HG03196 (cell line): ENCODE results near the gene CWC27.

ENCODE experiments used
- ATAC-seq: cut with Tn5 transposase; IDR thresholded peaks from one replicate; pipeline ENCODE4 v1.9.1; 2021; ENCODE audit not compliant: unreplicated experiment

Gene CWC27, protein sequence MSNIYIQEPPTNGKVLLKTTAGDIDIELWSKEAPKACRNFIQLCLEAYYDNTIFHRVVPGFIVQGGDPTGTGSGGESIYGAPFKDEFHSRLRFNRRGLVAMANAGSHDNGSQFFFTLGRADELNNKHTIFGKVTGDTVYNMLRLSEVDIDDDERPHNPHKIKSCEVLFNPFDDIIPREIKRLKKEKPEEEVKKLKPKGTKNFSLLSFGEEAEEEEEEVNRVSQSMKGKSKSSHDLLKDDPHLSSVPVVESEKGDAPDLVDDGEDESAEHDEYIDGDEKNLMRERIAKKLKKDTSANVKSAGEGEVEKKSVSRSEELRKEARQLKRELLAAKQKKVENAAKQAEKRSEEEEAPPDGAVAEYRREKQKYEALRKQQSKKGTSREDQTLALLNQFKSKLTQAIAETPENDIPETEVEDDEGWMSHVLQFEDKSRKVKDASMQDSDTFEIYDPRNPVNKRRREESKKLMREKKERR

DNA sequence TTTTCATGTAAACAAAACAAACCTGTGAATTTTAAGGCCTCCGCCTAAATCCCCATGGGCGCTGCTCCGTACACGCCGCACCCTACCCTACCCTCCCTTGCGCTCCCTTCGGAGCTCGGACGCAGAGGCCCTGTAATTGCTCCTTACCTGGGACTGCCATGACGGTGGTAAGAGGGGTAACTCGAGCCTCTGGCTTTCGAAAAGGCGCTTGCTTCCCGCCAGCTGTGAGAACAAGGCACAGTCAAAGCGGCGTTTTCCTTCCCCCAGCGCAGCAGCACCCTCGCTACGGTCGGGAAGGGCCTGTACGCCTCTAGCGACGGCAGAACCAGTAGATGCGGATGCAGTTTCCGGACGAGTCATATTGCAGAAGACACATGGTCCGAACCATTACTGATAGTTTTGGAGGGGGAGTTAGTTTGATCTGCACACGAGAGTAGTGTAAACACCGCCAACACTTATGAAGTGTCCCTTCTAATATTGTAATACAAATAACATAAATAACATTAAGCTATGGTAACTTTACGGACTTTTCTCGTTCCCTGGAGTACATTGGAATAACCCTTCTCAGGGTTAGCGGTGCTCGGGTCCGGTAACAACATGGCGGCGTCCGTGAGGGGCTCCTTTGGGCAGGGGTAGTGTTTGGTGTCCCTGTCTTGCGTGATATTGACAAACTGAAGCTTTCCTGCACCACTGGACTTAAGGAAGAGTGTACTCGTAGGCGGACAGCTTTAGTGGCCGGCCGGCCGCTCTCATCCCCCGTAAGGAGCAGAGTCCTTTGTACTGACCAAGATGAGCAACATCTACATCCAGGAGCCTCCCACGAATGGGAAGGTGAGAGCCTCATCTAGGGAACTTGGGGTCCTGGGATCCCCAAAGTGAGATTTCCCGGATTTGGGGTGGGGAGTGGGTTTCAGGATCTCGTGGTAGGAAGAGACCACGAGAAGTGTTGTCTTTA is at the start of gene CWC27, which contains the start of gene SREK1IP1:
TSS of gene CWC27 (plus strand) at position 573 of the 955 bp plus-strand sequence. CDS start at position 790, 217 bp downstream.
TSS of gene SREK1IP1 (minus strand) at position 334 of the 955 bp plus-strand sequence. CDS start at position 160, 174 bp downstream.
- peak; percentile 98 for ATAC-seq

DNA sequence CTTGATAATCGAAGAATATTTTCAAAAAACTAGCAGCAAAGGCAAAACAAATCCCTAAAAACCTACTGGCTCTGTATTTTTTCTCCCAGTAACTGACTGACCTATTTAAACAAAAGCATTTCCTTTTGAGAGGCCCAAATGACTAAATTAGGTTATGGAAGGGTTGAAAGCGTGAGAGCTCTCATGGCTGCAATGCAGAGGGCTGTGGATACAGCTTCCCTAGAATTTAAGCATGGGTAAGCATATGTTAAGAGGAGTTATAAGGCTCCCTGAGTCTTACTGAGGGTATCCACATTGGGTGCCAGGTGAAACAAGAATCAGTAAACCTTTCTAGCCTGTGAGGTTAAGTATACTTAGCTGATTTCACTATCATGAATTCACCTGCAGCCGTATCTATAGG is 46.1 kb upstream of the CWC27 start:
- ATAC-seq, result no peak

DNA sequence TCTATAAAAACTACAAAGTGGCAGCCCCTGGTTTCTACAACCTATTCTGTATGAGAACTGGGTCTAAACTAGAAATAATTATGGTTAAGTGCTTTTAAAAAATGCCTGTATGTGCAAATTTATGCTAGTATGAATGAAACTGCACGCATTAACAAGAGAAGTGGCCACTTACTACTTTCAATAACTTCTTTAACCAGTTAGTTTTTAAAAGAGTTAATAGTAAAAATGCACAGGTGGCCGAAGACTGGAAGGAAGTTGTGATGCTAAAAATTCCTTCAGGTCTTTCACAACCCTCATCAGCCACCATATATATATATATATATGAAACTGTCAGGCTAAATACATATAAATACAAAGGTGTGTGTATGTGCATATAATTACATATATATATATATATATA is 41.6 kb upstream of the CWC27 start:
- no peak for ATAC-seq

DNA sequence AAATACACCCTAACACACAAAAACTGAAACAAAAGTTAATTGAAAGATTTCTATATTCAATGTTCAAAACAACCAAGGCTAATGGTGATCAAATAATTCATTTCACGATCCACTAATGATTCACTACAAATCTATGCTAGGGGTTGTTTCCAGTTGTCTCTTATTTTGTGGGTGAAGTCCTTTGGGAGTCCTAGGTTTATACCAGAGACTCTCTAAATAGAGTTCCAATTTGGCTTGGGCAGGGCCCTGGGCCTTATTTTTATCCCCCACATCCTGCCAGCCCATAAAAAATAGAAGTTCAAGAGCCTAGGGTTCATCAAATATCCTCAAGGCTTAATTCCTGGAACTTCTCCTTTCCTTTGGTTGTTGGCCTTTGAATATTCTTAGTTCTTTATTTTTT is 26.3 kb upstream of the CWC27 start:
- no peak for ATAC-seq

DNA sequence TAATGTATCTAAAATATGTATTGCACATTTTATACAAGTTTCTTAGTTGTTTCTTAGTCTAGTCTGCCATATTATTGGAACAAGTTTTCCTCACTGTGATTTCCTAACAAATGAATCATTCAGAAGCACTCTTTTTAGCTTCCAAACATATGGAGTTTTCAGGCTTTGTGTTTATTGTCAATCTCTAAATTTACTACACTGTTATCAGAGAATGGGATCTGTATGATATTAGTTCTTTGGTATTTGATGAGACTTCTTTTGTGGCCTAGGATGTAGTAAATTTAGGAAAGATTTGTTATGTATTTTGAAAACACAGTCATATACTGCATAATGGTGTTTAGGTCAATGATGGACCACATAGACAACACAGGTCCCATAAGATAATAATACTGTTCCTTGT is 25.9 kb upstream of the CWC27 start:
- no peak for ATAC-seq

DNA sequence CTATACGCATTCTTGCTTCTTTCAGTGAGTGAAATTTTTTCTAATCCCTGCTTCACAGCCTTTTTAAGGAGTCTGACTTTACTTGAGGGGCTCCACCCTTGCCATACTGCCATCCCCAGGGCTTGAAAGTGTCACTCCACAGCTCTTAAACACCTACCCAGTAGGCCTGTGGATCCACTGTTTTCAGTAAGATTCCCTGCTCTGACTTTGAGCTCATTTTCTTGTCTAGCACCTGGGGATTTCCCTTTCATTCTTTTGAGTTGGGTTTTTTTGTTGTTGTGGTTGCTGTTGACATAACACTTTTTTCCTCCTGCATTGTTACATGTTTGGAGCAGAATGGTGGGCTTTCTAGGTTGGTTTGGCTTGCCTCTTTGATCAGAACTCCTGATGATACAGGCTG is 23.8 kb upstream of the CWC27 start:
- ATAC-seq, result no peak

DNA sequence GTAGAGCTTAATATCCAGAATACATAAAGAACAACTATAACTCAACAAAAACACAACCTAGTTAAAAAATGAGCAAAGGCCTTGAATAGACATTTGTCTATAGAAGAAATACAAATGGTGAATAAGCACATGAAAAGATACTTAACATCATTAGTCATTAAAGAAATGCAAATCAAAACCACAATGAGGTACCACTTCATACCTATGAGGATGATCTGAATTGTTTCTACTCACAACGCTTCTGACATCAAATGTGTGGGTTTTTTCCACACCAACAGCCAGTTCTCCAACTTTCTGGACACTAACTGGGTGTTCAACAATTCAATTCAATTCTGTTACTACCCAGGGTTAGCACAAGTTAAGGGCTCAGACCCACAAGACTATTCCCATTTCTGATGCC is 22.3 kb upstream of the CWC27 start:
- no peak for ATAC-seq

DNA sequence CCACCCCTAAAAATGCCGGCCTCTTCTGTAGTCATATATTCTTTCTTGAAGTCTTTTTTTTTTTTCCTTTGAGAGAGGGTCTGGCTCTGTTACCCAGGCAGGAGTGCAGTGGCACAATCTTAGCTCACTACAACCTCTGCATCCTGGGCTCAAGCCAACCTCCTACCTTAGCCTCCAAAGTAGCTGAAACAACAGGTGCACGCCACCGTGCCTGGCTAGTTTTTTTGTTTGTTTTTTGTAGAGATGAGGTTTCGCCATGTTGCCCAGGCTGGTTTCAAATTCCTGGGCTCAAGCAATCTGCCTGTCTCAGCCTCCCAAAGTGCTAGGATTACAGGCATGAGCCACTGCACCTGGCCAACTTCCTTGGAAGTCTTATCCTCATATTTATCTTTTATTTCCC is 19.3 kb upstream of the CWC27 start:
- no peak for ATAC-seq

DNA sequence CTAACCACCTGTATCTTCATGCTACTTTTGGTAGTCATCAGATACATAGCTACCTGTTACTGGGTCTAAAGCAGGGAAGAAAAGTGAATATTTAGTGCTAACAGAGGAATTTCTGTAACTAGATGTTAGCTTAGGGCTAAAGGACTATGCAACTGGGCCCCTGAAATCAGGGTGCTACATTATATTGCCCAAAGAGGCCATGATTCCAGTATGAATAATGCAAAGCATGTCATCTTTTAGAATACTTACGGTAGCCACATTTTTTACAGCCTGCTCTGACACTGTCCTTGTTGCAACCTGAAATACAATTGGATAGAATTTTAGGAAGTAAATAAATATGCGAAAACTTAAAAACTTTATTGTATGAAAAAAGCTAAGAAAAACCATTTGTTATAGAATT is 14.7 kb upstream of the CWC27 start:
- ATAC-seq, result no peak

DNA sequence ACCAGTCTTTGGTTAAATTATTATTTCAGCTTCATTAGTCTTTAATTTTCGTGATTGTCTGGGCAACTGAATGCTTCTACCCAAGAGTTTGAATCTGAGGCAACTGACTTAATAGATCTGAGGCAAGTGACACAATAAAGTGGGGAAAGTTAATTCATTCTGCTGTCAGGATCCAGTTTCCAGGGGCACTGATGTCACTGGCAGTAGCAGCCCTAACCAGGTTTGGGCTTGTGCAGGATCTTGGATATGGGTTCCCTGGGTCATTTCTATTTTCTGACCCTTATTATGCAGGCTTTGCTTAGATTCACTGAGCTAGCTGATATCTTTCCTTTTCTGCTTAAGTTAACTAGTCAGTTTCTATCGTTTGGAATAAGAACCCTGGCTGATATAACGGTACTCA is 9.8 kb upstream of the CWC27 start:
- no peak for ATAC-seq

DNA sequence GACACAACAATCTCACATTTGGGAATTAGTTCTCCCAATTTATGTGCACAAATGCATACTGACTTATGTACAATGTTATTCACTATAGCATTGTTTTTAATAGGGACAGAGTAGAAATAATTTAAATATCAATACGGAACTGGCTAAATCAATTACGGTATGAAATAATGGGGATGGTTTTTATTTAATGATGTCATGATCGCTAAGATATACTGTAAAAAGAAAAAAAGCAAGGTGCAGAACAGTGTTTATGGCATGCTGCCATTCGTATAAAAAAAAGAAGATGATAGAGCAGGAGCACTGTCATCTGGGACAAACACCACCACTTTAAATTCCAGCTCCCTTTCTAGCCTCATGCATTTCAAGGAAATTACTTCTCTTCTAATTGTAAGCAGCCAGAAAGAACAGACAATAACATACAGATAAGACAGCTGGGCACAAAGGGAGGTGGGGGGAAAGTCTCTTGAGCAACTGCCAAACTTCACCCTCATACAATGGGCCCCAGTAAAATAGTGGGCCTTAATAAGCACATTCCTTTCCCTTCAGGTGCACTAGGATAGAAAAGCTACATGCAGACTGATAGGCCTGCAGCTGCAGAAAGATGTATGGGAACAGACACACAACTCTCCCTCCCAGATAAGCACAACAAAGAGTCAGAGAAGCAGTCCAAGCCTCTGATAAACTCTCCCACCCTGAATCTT is 8.6 kb upstream of the CWC27 start:
- ATAC-seq, result no peak

DNA sequence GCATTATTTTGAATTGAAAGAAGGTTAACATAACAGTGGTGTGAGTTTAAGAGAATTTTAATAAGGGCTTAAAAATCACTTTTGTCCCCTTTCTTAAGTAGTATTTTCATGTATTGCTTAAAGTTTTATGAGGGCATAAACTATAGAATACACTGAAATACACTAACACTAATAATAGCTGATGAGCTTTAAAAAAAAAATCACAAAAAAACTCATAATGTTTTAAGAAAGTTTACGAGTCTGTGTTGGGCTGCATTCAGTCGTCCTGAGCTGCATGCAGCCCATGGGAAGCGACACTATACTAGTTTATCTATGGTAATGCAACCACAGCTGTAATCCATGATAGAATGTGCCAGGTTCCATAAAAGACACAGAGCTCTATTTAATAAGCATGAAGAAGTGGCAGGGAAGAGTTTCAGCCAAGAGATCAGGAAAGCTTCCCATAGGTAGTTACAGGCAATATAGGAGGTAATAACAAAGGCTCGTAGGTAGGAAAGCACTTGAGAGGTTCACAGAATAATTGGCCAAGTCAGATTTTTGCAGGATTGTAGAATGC is 4.7 kb upstream of the CWC27 start:
- ATAC-seq, result no peak

DNA sequence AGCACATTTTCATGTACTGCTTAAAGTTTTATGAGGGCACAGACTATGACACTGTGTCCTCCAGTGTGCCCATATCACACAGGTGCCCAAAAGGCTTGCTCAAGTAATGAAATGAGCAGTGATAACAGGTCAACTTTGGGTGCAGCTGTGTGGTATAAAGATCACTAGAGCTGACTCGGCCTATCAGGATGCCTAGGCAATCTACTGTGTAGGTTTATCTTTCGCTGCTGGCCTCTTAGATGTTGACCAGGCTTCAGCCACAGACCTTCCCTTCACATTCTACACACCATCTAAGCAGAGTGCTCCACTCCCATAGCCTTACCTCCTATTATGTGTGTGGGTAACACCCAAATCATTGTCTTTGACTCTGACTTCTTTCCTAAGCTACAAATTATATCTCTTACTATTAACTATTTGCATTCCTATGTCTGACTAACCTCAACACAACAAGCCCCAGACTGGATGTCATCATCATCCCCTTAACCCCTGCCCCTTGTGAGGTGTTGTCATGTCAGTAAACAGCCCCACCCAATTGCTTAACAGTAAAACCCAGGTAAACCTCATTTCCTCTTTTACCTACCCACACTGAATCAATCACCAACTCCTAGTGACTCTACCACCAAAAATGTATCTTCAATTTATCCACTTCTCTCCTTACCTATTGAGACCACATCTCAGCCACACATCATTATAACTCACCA is 2.8 kb upstream of the CWC27 start:
- no peak for ATAC-seq

DNA sequence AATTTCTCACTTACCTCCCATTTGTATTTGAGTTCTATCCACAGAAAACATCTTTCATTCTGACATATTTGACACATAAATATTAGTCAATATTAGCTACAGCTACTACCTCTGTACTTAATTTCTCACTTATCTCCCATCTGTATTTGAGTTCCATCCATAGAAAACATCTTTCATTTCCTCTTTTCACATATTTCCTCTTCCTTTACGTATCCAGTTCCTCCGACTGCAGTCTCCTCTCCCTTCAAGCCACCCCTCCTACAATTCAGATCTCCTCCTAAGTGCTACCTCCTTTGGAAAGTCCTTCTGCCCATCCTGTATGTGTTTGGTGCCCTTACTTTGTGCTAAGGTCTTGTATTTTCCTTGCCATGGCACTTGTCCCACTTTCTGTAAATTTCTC is 1.8 kb upstream of the CWC27 start:
- no peak for ATAC-seq

DNA sequence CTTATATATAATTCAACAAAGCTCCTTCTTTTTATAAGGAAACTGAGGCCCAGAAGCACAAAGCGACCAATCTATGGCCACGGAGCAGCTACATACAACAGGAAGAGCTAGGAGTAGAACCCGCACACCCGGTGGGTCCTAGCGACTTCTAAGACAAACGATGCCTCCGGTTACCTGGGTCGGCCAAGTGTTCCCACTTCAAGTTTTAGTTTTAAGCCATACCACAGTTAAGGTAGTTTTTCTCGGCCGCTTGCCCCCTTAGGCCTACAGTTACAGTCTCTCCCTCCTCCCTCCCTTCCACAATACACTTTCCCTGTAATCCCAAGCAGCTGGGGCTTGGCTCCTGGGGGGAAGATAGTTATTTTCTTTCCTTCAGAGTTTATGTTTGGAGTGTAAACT is 772 bp upstream of the CWC27 start:
- peak; percentile 9 for ATAC-seq

DNA sequence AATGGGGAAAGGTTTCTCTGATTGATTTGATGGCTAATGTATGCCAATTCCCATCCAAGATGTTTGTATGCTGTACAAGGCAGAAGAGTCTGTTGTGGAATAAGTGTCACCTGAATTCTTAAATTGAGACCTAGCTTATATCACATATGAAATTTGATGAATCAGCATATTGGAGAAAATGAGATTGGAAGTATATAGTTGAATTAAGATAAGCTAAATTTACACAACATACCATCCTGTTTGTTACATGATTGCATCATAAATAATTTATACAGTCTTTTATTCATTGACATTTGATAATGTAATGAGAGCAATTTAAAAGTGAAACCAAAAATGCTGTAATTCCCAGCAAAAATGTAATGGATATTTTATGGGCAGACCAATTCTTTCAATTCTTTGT is 1.1 kb downstream of the CWC27 start:
- no peak for ATAC-seq

DNA sequence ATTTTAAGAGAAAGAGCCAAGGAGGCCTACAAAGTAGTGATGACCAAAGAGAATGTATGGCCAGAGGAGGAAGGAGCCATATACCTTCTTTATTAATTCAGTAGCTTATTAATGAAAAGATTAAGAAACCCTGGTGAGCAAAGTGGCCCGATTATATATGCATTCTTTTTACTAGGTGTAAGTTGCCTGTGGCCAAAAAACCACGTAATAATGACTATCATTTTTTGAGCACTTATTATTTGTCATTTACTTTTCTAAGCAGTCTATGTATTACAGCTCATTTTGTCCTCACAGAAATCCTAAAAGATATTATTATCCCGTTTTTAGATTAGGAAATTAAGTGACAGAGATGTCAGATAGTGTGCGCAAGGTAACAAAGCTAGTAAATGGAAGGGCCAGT is 3.0 kb downstream of the CWC27 start:
- ATAC-seq, result no peak

DNA sequence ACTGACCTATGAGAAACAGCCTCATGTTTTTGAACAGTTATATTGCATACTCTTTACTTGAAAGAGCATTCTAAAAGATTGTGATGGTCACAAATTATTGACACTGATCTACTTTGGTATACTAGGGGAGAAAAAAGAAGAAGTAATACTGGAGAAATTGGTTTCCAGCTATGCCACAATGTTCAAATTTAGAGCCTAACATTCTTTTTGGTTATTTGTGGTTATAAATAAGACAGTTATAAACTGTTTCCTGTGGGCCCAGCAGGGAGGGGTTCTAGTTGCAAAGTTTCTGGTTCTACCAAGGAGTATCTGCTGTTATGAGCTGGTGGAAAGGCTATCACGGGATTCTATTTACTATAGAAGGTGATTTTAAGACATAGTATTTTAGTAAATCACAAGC is 4.8 kb downstream of the CWC27 start:
- no peak for ATAC-seq

DNA sequence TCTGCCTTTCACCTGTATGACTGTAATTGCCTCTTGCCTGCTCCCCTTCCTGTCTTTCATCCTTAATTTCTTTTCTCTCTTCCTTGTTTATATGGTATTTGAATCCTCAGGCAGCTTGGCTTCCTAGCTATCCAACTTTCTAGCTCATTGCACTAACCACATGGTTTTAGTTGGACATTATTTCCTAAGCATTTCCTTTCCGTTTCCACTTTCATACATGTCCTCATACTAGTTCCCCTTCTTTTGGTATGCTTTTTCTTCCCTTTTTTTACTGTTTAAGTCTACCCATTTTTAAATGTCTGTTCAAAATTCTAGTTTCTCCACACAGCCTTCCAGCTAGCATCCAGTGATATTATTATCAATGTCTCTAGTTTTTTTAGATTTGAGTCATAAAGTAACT is 6.6 kb downstream of the CWC27 start:
- no peak for ATAC-seq

DNA sequence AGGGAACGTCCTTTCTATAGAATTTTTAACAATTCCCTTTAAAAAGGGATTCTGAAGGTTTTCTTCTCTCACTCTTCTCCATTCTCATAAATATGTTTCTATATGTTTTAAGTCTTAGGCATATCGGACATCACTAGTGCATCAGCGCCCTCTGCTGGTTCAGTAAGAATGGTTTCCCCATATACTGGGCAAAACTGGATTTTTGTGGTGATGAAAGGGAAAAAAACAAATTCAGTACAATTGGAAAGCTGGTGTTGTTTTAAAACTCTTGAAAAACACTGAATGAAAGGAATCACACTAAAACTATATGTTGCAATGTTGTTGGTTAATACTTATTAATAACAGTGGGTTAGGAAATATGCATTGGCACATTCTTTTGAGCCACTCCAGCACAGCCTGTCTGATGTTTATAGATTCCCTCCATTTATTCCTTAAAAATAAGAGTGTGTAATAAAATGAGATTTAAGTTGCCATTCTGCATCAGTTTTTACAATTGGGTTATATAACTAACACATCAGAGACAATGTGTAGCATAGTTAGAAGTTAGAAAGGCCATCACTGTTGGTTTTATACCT is 15.8 kb downstream of the CWC27 start:
- ATAC-seq, result peak; percentile 85
